Testis (tissue), 5 donors: ENCODE measurements around the gene C2CD5. TPM values are rescaled to one million over a fixed set of nuclear protein-coding genes. Genes with fewer than 3 reads are reported as not detected.
A peak's percentile ranks its signal among the peaks of the same experiment; 100 is the strongest.

Experiments used
- DNase-seq: peaks from one replicate; pipeline ENCODE4 v3.0.0-alpha.2; 2019
- H3K27ac ChIP-seq, 2 donors: fragments of 200-600 bp; sonication (generic); one replicate each; pipeline ENCODE4 v1.5.1; 2019
- H3K27me3 ChIP-seq: fragments of 200-600 bp; sonication (generic); one replicate; pipeline ENCODE4 v1.5.1; 2019
- H3K36me3 ChIP-seq: fragments of 200-600 bp; sonication (generic); one replicate; pipeline ENCODE4 v1.5.1; 2017; ENCODE audit warnings: low read depth; ENCODE audit errors: missing control alignments
- H3K4me1 ChIP-seq: fragments of 200-600 bp; sonication (generic); one replicate; pipeline ENCODE4 v1.5.1; 2019
- H3K4me3 ChIP-seq, 2 donors: fragments of 200-600 bp; sonication (generic); one replicate each; pipeline ENCODE4 v1.5.1; 2017 to 2019
- H3K9me3 ChIP-seq: fragments of 200-600 bp; sonication (generic); one replicate; pipeline ENCODE4 v1.5.1; 2017
- CTCF ChIP-seq, 3 experiments: fragments of 450-650 bp in 2 of 3; fragments of 200-600 bp in 1 of 3; sonication (generic) in 1 of 3; IDR thresholded peaks; one replicate each; pipeline ENCODE4 v1.5.1; 2016 to 2019; ENCODE audit warnings: antibody characterized with exemption in 3 of 3, mild to moderate bottlenecking in 2 of 3, moderate library complexity in 1 of 3
- POLR2A ChIP-seq: fragments of 450-650 bp; IDR thresholded peaks from one replicate; pipeline ENCODE4 v1.6.1; 2017; ENCODE audit warnings: antibody characterized with exemption, mild to moderate bottlenecking, moderate library complexity
- WGBS, 2 donors: methylation state at CpG; one replicate each; pipeline ENCODE4 v1.1.5; 2018; 5-methylcytosine and 5-hydroxymethylcytosine counted together
- intact Hi-C: fragments of 100-400 bp; cut with DNase I; formaldehyde crosslinking; loops from one replicate; pipeline ENCODE4 v1.15.1; 2023; ENCODE audit warnings: low total_unique reads
- long read RNA-seq, 2 donors: transcript quantifications; one replicate each; lab custom pipeline, GENCODE V29; 2026
- polyA plus RNA-seq: library from polyadenylated mRNA; stranded (reverse); fragments of 350-450 nt; fragmentation: Illumina TruSeq; extraction: RNeasy Lipid Tissue Mini Kit (QIAGEN cat#74804); gene quantifications from one replicate; pipeline ENCODE4 v1.2.3, GENCODE V29; 2014; ENCODE audit warnings: low read depth, low replicate concordance; ENCODE audit not compliant: insufficient read depth
- total RNA-seq, 2 donors: library from RNA; depleted of rRNA; stranded (reverse); fragments of >200 nt; gene quantifications; one replicate each; pipeline ENCODE4 v1.2.3, GENCODE V29; 2016

C2CD5 gene, protein sequence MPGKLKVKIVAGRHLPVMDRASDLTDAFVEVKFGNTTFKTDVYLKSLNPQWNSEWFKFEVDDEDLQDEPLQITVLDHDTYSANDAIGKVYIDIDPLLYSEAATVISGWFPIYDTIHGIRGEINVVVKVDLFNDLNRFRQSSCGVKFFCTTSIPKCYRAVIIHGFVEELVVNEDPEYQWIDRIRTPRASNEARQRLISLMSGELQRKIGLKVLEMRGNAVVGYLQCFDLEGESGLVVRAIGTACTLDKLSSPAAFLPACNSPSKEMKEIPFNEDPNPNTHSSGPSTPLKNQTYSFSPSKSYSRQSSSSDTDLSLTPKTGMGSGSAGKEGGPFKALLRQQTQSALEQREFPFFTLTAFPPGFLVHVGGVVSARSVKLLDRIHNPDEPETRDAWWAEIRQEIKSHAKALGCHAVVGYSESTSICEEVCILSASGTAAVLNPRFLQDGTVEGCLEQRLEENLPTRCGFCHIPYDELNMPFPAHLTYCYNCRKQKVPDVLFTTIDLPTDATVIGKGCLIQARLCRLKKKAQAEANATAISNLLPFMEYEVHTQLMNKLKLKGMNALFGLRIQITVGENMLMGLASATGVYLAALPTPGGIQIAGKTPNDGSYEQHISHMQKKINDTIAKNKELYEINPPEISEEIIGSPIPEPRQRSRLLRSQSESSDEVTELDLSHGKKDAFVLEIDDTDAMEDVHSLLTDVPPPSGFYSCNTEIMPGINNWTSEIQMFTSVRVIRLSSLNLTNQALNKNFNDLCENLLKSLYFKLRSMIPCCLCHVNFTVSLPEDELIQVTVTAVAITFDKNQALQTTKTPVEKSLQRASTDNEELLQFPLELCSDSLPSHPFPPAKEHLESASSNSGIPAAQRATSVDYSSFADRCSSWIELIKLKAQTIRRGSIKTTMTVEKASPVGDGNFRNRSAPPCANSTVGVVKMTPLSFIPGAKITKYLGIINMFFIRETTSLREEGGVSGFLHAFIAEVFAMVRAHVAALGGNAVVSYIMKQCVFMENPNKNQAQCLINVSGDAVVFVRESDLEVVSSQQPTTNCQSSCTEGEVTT
- total RNA-seq (10 to 100 TPM; 42.7 to 58.3 TPM), polyA plus RNA-seq (34.9 TPM)
- long read RNA-seq, donor 1, full-length matches to known transcripts = 1 of 7 reads
- long read RNA-seq, donor 1, partial matches to known transcripts = 6 of 7 reads
- long read RNA-seq, donor 1, other reads (novel, unspliced or antisense) = 0 of 7 reads
- long read RNA-seq, donor 2, full-length matches to known transcripts = 1 of 1 reads
- long read RNA-seq, donor 2, partial matches to known transcripts = 0 of 1 reads
- long read RNA-seq, donor 2, other reads (novel, unspliced or antisense) = 0 of 1 reads

DNA sequence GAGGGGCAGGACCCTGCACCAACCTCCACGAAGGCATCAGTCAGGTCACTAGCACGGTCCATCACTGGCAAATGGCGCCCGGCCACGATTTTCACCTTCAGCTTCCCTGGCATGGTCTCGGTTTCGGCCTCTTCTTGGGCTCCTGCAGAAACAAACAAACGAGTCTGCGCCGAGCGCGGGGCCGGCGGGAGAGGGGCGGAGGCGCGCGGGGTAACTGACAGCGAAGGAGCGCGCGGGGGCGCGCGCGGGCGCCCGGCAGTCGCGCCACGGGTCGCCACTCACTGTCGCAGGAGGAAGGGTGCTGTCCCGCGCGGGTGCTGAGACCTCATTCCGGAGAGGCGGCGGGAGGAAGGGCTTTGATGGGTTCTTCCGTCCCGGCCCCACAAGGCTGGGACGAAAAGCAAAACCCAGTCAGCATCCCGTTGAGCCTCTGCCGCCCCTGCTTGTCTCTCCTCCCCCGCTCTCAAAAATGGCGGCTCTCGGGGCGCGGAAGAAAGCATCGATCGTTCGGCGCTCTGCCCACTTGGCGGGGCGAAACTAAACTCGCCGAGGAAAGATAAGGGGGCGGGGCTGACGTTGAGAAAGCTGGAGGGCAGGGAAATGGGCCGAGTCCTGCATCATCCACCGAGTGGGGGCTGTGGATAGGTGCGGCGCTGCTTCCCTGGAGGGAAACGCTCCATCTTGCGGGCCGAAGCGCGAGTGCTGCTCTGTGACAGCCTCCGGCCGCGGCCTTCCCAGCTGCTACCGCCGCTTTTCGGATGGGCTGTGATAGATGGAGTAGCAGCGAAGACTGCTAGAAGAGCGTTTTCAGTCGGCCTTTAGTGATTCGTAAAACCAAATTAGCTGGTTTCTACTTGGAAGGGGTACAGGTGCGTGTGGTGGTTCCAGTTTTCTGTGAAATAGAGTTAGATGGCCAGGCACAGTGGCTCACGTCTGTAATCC, at the start of gene C2CD5:
TSS of gene C2CD5 (minus strand) at position 505 of the 942 bp plus-strand sequence. CDS start at position 113, 392 bp downstream.
- TF ChIP-seq POLR2A (peak; percentile 27), CTCF (IDR thresholded peaks at IDR 0.05) (peak in 1 of 3 experiments; percentile 24)
- H3K4me1 ChIP-seq = peaks cover 9% of the 10 kb centered on the region
- peak; percentile 98 for DNase-seq
- 1 to 2% methylated on average over 44 to 79 of the region's 80 CpGs for WGBS, 2 donors
- intact Hi-C loops = no loop called here
- peak within 1 kb of the TSS; percentile 97 to 98 for H3K27ac ChIP-seq
- peak within 1 kb of the TSS; percentile 85 to 92 for H3K4me3 ChIP-seq
- no peaks in the 10 kb centered on the region for H3K27me3 ChIP-seq
- H3K9me3 ChIP-seq = no peaks in the 10 kb centered on the region
- no peaks in the 10 kb centered on the region for H3K36me3 ChIP-seq

DNA sequence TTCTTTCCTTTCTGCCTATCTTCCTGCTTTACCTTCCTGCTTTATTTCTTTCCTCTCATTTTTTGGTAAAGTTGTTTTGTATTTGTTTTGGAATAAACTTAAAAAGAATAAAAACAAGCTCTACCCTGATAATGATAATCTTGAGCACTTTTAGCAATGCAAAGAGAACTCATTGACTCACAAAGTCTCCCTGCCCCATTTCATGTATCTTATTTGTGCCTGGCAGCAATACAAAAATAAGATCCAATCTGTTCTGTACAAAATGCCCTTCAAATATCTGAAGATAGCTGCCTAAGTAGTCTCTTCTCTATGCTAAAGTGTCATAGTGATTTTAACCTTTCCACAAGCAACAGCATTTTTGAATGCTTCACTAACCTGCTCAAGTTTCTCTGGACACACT, 49.5 kb upstream of the C2CD5 start:
- no peaks in the 10 kb centered on the region for H3K27me3 ChIP-seq
- H3K27ac ChIP-seq = peak overlapping the region in 1 of 2 donors; percentile 33
- H3K36me3 ChIP-seq = no peaks in the 10 kb centered on the region
- TF ChIP-seq CTCF (IDR thresholded peaks at IDR 0.05) = no peak
- TF ChIP-seq POLR2A = no peak
- no peaks in the 10 kb centered on the region for H3K9me3 ChIP-seq
- no peak overlapping the region for H3K4me3 ChIP-seq
- H3K4me1 ChIP-seq = peaks cover 7% of the 10 kb centered on the region
- no peak for DNase-seq
- intact Hi-C loops = no loop called here

DNA sequence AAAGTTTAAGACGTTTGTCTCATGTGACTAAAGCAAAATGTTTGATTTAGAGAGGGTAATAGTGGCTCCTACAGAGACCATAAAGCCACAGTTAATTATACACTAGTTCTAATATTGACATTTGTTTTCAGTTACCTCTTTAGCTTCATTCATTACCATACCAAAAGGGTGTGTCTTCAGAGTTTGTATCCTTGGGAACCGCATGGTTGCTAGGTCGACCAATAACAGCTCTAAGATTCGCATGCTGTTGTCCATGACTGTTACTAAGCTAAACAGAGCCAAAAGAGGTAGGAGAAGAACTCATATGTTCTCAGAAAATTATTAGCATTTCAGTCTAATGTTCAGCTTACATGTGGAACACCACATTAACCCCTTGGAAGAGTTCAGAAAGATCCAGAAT, 44.5 kb upstream of the C2CD5 start:
- intact Hi-C loops = no loop called here
- no peak for DNase-seq
- TF ChIP-seq CTCF (IDR thresholded peaks at IDR 0.05) (no peak), POLR2A (no peak)
- no peaks in the 10 kb centered on the region for H3K4me1 ChIP-seq
- no peaks in the 10 kb centered on the region for H3K9me3 ChIP-seq
- no peaks in the 10 kb centered on the region for H3K36me3 ChIP-seq
- no peaks in the 10 kb centered on the region for H3K27me3 ChIP-seq
- no peak overlapping the region for H3K4me3 ChIP-seq
- no peak overlapping the region for H3K27ac ChIP-seq
- WGBS, 2 donors = 77 to 82% methylated on average over 4 of the region's 4 CpGs

- no peak for TF ChIP-seq POLR2A
- no peak for TF ChIP-seq CTCF (IDR thresholded peaks at IDR 0.05)
- Histone ChIP-seq H3K36me3 (no peaks in the 10 kb centered on the region), H3K4me3 (no peak overlapping the region), H3K27me3 (no peaks in the 10 kb centered on the region), H3K4me1 (no peaks in the 10 kb centered on the region), H3K9me3 (no peaks in the 10 kb centered on the region), H3K27ac (no peak overlapping the region)
- intact Hi-C loops = no loop called here
- no peak for DNase-seq
- WGBS, 2 donors = 99% methylated on average over 3 of the region's 3 CpGs
Measured at GRCh38 chr12:22578328-22578727, 34.0 kb upstream of the C2CD5 start.
